HG03439 (cell line): ENCODE results near the gene CR1L.
"Not testable (repeated sequence)": the region's sequence is repeated elsewhere in the genome, so short reads cannot be mapped to it uniquely, and the experiment has no call there.

Source experiments
- ATAC-seq: cut with Tn5 transposase; IDR thresholded peaks from one replicate; pipeline ENCODE4 v1.9.1; 2021; ENCODE audit warnings: mild to moderate bottlenecking, moderate library complexity; ENCODE audit not compliant: unreplicated experiment

The CR1L gene

GRCh38 chr1:207766569-207766968, 121.6 kb downstream of the CR1L start:
- no peak for ATAC-seq

- ATAC-seq: not testable (repeated sequence)
Measured at GRCh38 chr1:207770514-207770913, 125.6 kb downstream of the CR1L start.
